Ishikawa (cell line): ENCODE results near the gene STX8.

ENCODE experiments used
- CEBPB ChIP-seq: IDR thresholded peaks from 2 replicates; pipeline ENCODE4 v1.6.1; 2012
- CREB1 ChIP-seq: IDR thresholded peaks from 2 replicates; pipeline ENCODE4 v1.6.1; 2012; ENCODE audit warnings: low read depth
- EGR1 ChIP-seq: IDR thresholded peaks from 2 replicates; pipeline ENCODE4 v1.6.1; 2012
- EP300 ChIP-seq: IDR thresholded peaks from 2 replicates; pipeline ENCODE4 v1.6.1; 2012; ENCODE audit warnings: borderline replicate concordance
- FOXM1 ChIP-seq: IDR thresholded peaks from 2 replicates; pipeline ENCODE4 v1.6.1; 2012; ENCODE audit warnings: low read depth, borderline replicate concordance
- MAX ChIP-seq: IDR thresholded peaks from 2 replicates; pipeline ENCODE4 v1.6.1; 2012
- NFIC ChIP-seq: IDR thresholded peaks from 2 replicates; pipeline ENCODE4 v1.6.1; 2012
- RAD21 ChIP-seq: IDR thresholded peaks from 2 replicates; pipeline ENCODE4 v1.6.1; 2012; ENCODE audit warnings: low read depth
- REST ChIP-seq: IDR thresholded peaks from 2 replicates; pipeline ENCODE4 v1.6.1; 2012; ENCODE audit warnings: low read depth, mild to moderate bottlenecking
- TAF1 ChIP-seq: IDR thresholded peaks from 2 replicates; pipeline ENCODE4 v1.6.1; 2012; ENCODE audit warnings: low read depth, mild to moderate bottlenecking
- TCF12 ChIP-seq: IDR thresholded peaks from 2 replicates; pipeline ENCODE4 v1.6.1; 2012; ENCODE audit warnings: low read depth
- TEAD4 ChIP-seq: IDR thresholded peaks from 2 replicates; pipeline ENCODE4 v1.6.1; 2012
- USF1 ChIP-seq: IDR thresholded peaks from 2 replicates; pipeline ENCODE4 v1.6.1; 2012
- YY1 ChIP-seq: IDR thresholded peaks from 2 replicates; pipeline ENCODE4 v1.6.1; 2012; ENCODE audit warnings: low read depth
- ZBTB7A ChIP-seq: IDR thresholded peaks from 2 replicates; pipeline ENCODE4 v1.6.1; 2012; ENCODE audit warnings: low read depth

The STX8 gene

GRCh38 chr17:9381068-9381467, 194.6 kb downstream of the STX8 start:
- TF ChIP-seq USF1: no peak
- no peak for TF ChIP-seq TAF1
- TF ChIP-seq CREB1: no peak

GRCh38 chr17:9380361-9380760, 195.3 kb downstream of the STX8 start:
- no peak for TF ChIP-seq FOXM1

- TF ChIP-seq TEAD4 (no peak), NFIC (no peak), USF1 (no peak), TAF1 (no peak), EP300 (no peak), CREB1 (no peak), REST (no peak), ZBTB7A (no peak), EGR1 (no peak), FOXM1 (no peak), RAD21 (no peak), YY1 (no peak)
Observed at GRCh38 chr17:9371019-9371418, 204.6 kb downstream of the STX8 start.

- TF ChIP-seq CEBPB: peak; percentile 21; the same call in 1 of the 2 replicates
- no peak for TF ChIP-seq TEAD4
Observed at GRCh38 chr17:9370467-9370866, 205.2 kb downstream of the STX8 start.

GRCh38 chr17:9368631-9369030, 207.0 kb downstream of the STX8 start:
- no peak for TF ChIP-seq TEAD4
- no peak for TF ChIP-seq ZBTB7A
- TF ChIP-seq REST: no peak
- TF ChIP-seq CREB1: no peak
- TF ChIP-seq TCF12: no peak
- no peak for TF ChIP-seq CEBPB
- no peak for TF ChIP-seq MAX
- no peak for TF ChIP-seq RAD21
- TF ChIP-seq EGR1: no peak
- TF ChIP-seq NFIC: no peak
- TF ChIP-seq EP300: no peak
- TF ChIP-seq TAF1: no peak
- TF ChIP-seq USF1: no peak
- no peak for TF ChIP-seq YY1
- TF ChIP-seq FOXM1: no peak

GRCh38 chr17:9367156-9367555, 208.5 kb downstream of the STX8 start:
- TF ChIP-seq REST (no peak), USF1 (no peak), FOXM1 (no peak), CREB1 (no peak), YY1 (no peak)
